Activated T-cell treated with anti-CD3 and anti-CD28 coated beads for 1 hour (primary cell): ENCODE data around the gene MBD2.

Experiments used
- DNase-seq: peaks from one replicate; pipeline ENCODE4 v3.0.0-alpha.2; 2020; ENCODE audit warnings: low read depth

Gene MBD2

DNA sequence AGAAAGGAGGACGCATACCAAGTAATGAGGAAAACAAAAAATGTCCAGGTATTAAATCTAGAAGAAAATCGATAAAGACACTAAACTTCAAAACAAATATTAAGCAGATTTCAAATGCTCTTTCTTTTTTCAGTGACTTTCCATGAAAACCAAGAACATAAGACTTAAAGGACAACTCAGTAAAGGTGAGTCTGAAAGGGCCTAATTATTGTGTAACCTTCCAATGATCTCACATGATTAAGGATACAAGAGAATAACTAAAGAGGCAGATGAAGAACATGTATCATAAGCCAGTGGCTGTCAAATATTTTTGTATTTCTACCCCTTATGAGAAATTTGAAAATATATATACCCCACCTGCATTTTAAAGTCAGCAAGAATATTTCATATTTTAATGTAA, 30.7 kb downstream of the MBD2 start:
- no peak for DNase-seq

DNA sequence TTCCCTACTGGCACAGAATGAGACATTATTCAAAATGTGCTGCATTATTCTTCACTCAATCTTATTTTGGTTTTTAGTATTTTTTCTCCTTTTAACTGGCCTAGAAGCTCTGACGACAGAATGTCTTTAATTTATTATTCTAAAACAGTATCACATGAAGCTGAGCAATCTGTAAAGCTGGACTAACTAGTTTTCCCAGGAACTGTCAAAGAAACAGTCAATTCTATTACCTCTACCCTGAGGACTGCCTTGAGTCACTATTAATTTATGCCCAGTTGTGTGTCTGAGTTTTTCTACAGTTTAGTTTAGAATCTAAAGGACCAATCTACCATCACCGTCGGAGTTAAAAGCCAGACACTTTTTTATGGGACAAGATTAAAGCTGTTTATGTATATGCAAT, 31.6 kb downstream of the MBD2 start:
- DNase-seq, result no peak

DNA sequence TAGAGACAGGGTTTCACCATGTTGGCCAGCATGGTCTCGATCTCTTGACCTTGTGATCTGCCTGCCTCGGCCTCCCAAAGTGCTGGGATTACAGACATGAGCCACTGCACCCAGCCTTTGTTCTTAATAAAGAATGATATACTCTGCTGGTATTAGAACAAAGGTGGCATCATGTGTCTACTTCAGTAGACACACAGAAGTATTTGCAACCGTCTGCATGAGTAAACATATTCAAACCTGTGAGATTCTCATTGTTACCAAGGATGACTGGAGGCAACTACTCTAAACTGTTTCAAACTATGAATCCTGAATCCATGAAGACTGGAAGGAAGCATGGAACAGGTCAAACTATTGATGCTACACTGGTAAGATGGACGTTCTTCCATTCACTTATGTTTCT, 32.1 kb downstream of the MBD2 start:
- DNase-seq, result no peak

DNA sequence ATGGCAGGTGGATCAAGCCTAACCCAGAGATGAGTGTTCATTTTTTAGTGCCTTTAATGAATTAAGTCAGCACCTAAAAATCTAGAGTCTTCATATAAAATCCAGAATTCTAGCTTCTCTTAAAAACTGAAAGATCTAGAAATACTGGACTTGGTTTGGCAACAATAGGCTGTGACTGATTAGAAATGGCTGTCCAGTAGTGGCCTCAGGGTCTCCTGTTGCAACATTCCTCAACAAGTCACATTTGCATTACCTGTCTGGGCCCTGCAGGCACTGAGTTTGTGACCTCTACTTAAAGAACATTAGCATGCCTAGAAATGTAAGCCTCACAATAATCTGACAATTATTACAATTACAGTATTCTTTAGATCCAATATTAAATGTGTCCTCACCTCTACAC, 33.1 kb downstream of the MBD2 start:
- no peak for DNase-seq

DNA sequence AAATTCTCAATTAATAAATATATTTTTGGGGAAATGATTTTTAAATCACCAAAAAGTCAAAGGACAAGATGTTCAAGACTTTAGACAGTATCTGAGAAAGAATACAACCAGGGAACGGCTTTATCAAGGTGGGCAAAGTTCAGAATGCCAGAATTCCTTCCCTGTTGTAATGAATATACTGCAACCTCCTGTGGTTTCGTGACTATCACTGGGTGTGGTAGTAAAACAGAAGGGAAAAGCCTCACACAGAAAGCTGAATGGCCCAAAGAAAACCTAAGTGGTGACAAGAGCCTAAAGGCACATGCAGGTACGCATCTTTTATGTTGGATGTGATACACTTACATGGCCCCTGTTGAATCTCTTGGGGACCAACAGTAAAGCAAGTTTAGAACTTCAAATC, 37.1 kb downstream of the MBD2 start:
- DNase-seq, result no peak

DNA sequence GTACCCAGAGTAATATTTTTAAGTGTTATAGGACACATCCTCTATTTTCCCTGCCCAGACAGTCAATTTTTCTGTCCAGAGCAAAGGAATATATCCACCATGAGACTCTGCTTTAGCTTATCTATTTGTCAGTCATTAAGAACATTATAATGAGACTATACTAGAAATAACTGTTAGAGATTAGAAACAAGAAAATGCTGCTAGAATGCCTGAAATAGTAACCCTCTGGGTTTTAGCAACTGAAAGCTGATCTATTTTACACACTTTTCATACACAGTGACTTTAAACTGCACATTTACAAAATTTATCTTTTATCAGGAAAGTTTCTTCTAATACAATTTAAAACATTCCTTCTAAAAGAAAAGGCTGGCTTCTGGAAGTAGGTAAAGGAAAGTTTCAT, 39.6 kb downstream of the MBD2 start:
- no peak for DNase-seq

DNA sequence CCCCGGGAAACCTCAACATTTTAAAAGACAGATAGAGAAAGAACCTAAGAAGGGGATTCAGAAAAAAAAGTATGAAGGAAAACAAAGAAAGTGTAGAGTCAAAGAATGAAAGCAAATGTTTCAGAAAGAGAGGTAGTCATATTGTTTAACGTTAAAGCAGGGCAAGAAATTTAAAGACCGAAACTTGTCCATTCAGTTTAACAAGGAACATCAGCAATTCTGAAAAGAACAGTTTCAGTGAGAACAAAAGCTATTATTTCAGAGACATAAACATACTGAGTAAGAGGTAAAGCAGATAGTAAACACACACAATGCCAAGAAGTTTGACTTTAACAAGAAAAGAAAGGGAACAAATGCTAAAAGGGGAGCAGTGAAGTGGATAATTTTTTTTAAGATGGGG, 41.1 kb downstream of the MBD2 start:
- DNase-seq, result no peak

DNA sequence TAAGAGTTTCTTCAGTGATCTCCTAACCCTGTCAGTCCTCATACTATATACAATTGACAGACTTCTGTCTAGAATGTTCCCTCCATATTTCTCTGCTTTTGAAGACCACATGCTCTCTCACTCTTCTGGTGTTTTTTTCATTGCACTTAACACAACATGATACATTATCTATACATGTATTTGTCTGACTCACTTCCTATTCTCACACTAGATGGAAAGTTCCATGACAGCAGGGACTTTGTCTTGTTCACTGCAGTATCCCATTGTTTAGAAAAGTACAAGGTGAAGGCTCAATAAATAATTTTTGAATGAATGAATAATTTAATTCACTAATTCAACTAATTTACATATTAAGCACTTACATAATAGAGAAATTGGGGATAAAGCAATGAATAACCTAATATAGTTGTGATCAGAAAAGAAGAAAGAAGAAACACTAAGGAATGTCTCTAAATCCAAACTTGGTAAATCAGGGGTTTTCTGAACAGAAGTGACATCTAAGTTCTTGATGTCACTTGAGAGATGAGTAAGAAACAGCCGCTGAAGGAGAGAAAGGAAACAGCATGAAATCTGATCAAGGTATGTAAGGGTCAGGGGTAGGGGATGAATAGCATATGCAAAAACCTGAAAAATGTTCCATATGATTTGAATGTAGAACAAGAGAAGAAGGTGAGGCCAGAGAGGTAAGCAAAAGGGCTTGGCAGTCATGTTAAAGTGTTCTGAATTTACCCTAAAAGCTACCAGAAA, 42.4 kb downstream of the MBD2 start:
- DNase-seq, result no peak

DNA sequence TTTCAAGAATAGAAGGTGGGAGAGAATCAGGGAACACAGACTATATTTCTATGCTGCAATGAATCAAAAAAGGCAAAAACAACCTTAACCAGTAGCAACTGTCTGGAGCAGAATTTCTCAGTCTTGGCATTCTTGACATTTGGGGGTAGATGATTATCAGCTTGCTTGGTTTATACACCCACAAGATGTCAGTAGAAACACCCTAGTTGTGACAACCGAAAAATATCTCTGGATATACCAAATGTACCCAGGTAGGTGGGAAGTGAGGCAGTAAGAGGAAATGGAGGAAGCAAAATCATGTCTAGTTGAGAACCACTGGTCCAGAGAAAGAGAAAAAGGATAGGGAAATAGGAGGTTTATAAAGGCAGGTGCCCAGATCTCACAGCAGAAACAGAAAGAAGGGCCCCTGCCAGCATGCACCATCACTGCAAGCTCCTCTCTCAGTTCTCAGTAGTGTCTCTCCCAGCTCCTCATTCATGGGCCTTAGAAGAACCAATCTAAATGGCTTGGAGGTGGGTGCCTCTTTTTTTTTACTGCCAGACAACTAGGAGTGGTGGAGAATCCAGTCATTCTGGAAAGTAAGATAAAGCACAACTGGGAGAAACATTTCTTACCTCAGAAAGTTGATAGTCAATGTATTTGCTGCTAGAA, 50.4 kb downstream of the MBD2 start:
- no peak for DNase-seq

DNA sequence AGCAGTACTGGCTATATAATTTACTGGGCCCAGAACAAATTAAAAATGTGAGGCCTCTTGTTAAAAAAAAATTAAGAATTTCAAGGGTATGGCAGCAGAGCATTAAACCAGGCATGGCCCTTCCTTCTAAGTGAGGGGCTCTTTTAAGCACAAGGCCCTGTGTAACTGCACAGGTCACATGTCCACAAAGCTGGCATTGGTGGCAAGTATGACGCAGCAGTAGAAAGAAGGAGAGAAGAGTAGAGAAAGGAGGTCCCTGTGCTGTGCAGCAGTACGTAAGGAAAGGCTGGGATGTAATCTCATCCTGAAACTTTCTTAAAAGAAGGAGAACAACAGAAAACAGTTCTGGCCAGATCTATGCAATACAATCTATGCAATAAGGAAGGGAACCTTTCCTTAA, 51.2 kb downstream of the MBD2 start:
- no peak for DNase-seq

DNA sequence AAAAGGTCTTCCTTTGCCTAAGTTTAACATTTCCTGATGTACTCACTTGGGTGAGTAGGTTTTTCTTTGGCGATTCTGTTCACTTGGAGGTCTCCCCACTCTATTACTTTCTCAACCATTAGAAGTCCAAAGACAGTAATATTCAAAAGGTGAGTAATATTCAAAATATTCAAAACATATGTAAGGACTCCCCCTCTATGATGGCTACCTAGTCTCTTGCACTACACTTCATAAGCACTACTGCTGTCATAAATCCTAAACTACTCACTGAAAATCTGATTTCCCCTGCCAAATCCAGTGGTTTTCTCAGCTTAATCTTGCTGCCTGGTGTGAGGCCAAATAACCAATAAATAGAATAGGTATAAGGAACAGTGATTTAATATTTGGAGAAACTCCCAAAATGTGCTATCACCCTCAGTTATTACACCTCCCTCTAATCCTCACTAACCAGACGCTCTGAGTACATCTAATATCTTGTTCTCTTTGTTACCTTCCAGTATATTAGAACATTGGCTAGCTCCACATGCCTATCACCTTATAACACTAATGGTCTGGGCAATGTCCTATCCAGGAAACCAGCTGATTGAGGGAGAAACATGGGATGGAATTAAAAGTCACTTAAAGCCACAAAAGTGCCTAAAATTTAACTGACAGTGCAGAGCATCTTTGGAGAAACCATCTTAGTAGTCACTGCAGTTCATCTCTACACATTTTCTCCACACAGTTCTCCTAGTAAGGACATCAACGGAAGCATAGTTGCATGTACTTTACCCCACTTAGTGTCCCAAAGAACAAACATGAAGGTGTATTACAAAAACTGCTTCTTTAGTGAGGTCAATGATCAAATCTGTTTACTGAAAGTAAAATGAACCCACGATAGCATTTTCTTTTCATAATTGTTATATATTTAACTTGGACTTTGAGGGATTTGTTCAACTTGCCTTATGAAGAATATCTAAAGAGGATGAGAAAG, 54.8 kb downstream of the MBD2 start:
- DNase-seq, result no peak

DNA sequence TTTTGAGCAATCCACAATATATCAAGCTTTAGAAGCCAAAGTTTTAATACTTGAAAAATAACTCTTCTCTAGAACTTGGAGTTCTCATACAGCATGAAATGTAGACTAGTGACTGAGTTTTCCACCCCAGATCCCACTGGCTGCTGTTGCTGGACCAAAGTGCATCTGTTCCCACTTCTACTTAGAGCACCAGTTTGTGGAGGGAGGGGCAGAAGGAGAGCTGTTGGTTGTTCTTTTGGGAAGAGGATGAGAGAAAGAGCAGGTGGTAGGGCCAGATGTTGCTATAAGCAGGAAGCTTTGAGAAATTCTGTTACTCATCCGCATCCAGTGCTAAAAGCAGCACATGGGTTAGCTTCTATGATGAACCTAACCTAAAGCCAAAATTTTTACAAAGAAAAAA, 59.0 kb downstream of the MBD2 start:
- no peak for DNase-seq

DNA sequence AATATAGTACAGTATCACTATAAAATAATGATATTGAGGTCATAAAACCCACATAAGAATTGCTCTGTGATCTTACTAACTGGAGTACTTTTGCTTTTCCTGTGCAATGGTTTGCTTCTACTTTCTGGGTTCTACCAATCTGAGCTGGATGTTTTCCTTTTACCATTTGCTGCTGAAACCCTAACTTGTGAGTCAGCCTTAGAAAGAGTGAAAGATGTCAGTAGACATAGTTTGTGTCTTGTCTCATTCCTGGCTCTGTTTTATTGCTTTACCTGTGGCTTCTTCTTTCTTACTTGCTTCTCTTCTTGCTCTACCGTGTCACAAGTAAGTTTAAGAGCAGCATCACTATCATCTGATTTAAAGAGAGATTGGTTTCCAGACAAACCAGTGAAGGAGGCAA, 61.0 kb downstream of the MBD2 start:
- no peak for DNase-seq

DNA sequence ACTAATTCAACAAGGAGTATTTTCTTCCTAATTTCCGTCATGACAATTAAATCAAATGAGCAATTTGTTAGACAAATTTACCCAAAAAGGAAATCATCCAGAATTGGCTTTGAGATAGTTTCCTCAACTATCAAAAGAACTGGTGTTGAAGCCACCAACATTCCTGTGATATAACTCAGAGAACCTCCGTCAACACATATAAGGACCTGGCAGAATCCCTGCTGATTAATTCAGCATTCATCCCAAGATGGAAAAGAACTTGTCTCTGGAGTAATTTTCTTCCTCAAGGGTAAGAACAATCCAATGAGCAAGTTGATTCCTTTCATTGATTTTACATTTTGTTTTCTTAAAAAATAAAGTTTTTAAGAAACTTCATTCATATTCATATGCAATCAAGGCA, 62.0 kb downstream of the MBD2 start:
- no peak for DNase-seq

DNA sequence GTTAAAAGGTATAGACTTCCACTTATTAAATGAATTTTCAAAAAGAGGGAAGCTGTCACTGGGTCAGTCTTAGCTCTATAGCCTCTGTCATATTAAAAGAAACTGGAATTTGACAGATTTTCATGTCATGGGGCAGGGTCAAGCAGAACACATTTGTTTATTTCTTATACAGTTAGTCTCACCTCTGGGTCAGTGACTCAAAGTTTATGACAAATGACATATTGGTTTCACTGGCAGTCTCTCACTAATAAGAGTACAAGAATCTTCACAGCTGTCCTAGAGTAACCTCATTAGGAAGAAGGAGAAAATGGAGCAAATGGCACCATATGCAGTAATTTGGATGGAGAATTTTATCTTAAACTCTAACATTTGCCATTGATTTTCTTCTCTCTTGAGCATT, 63.2 kb downstream of the MBD2 start:
- DNase-seq, result no peak

DNA sequence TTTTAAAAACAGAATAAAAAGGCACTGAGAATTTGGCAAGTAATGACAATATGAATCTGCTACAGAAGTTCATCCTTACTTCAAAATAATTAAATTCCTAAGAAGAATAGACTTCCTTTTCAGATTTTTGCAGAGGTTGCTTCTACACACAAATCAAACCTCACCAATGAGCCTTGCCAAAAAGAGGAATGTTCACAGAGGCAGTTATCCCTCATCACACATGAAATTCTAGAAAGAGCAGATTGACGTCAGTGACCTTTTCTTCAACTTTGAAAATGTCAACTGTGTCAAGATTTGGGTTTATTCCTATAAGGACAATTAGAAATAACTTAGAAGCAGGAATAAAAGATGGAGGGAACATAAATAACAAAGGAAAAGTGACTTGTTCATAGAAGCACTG, 64.6 kb downstream of the MBD2 start:
- no peak for DNase-seq

DNA sequence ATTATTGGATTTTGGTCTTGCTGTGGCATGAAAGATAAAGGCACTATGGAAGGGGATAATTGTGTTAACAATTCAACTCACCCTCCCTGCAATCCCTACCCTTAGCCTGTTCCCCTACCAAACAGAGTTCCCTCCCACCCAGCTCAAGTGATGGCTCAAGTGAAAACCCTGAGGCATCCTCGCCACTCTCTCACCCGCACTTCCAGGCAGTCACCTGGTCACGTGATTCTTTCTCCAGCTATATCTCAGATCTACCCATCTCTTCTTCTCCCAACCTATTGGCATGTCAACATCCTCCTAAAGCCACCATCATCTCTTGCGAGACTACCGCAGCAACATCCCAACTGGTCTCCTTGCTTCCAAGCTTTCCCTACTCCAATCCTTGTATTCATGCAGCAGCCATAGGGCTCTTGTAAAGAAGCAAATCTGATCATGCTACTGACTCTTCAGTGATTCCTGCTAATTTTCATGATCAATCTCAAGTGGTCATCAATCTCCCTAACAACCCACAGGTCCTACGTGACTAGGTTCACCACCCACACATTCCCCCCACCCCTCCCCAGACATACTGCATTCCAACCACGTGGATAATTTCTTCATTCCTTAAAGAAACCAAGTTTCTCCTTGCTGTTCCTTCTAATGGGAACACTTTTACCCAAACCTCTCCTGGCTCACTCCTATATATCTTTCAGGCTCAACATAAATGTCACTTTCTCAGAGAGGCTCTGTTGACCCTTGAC, 66.7 kb downstream of the MBD2 start:
- DNase-seq, result no peak

DNA sequence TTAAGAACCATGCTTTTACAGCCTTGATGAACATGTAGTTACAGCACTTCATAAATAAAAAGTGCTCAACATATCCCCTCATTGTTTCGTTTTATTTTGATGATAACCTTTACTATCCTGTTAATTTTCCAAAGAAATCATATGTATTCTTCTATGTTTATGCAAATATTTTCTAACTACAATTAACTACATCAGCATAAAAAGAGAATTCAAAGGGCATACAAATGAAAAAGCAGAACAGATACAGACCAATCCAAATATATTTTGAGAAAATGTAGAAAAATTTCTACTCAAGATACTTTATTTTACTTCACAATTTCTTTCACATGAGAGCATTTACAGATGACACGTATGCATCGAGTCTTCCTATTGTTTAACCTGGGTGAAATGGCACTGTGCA, 69.1 kb downstream of the MBD2 start:
- DNase-seq, result no peak

DNA sequence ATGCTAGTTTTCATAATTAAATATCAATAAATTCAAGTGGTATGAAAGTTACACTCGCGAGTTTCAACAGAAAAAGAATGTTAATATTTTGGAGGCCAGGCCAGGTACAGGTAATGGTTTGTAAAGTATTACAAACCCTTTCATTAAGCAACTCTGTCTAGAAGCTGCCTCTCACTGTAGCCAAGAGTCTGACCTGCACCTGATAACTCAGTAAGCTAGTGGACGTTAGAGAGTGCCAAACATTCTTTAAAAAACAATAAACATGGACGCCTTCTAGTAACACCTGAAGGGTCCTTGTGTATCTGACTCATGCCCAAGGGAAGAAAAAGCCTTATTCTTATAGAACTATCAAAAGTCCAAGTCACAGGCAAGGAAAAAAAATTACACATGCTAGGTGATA, 70.2 kb downstream of the MBD2 start:
- no peak for DNase-seq

DNA sequence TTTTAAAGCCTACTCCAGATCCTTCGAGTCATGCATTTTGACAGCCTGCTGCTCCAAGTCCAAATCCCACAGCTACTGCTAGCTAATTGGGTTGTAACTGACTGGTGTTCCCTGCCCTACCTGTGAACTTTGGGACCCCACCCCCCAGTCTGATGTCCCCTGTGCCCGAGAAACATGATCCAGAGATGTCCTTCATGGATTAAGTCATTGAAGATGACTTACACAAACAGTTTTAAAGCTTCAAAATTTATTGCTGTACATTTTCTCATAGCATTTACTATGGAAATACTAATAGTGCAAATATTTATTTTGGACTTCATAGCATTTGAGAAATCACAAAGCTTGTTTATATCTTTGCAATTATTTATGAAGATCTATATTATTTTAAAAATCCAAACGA, 73.1 kb downstream of the MBD2 start:
- no peak for DNase-seq

DNA sequence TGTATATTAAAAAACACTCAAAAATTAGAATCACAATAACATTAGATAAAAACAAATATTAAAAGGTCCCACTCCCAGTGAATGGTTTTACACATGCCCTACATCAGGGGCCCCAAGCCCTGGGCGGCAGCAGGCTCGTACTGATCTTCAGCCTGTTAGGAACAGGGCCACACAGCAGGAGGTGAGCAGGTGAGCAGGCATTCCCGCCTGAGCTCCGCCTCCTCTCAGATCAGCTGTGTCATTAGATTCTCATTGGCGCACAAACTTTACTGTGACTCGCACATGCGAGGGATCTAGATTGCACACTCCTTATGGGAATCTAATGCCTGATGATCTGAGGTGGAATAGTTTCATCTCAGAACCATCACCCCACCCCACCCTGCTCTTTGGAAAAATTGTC, 74.2 kb downstream of the MBD2 start:
- DNase-seq, result no peak

DNA sequence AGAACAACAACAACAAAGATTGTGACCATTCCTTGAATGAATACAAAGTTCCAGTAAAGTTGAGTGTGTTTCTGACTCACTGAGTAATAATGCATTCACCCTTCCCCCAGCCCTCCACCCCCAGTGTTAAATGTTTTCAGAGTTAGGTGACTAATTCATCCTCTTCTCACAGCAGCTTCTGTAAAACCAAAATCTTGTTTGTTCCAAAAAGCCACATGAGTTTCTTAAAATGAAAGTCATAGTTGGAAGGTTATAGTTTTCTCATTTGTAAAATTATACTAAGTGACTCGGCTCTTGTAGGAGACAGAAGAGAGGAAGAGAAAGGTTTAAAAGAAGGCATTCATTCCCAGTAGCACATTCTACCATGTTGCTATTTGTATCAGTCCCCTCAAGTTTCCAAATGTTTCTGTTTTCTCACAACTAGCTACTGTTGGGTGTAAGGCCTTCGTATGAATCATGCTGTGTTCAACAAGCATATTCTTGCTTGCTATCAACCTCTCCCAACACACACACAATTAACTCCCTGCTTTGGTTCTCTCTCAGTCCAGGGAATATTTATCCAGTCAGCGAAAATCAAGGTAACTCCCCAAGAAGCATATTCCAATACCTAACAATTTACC, 75.3 kb downstream of the MBD2 start:
- peak; percentile 1 for DNase-seq
